ENCODE measurements around the gene OR51B2.

GRCh38 chr11:5367448-5368074 lies 43.5 kb upstream of the OR51B2 start:
- TF ChIP-seq CTCF (IDR thresholded peaks at IDR 0.05; ENCODE audit: low read length): no peak
- no peak for TF ChIP-seq EZH2 (optimal IDR thresholded peaks at IDR 0.05; ENCODE audit: low read depth, low read length)
- no peak for TF ChIP-seq EZH2phosphoT487 (IDR thresholded peaks at IDR 0.05; ENCODE audit: low read length)

All from MM.1S (cell line).